Natural killer cell (primary cell): Measurements from ENCODE around the gene TOPORS. TPM values are rescaled to one million over a fixed set of nuclear protein-coding genes. Genes with fewer than 3 reads are reported as not detected.

Experiments used
- ATAC-seq, 3 donors: fragments of 150-1000 bp in 2 of 3; fragments of 200-7000 bp in 1 of 3; cut with Tn5 transposase; 1 replicate in 1 of 3; 2 replicates in 2 of 3; pipeline ENCODE4 v1.10.0; 2021; ENCODE audit warnings: mild to moderate bottlenecking in 2 of 3, moderate library complexity in 2 of 3
- DNase-seq, 2 donors: peaks; one replicate each; pipeline versions ENCODE4 v3.0.0 to v3.0.0-alpha.2; 2013 to 2021; ENCODE audit warnings: mixed read lengths in 1 of 2
- H3K27ac ChIP-seq: one replicate; pipeline ENCODE4 v1.5.1; 2013; ENCODE audit warnings: mild to moderate bottlenecking, low read length
- H3K27me3 ChIP-seq: one replicate; pipeline ENCODE4 v1.6.1; 2013; ENCODE audit warnings: low read length; ENCODE audit not compliant: control insufficient read depth, insufficient read depth
- H3K36me3 ChIP-seq: one replicate; pipeline ENCODE4 v1.6.1; 2013; ENCODE audit warnings: low read length; ENCODE audit not compliant: control insufficient read depth, insufficient read depth
- H3K4me1 ChIP-seq: one replicate; pipeline ENCODE4 v1.6.1; 2013; ENCODE audit warnings: low read length; ENCODE audit not compliant: control insufficient read depth, insufficient read depth
- H3K4me3 ChIP-seq: one replicate; pipeline ENCODE4 v1.5.1; 2013; ENCODE audit warnings: low read length
- H3K9me3 ChIP-seq: one replicate; pipeline ENCODE4 v1.6.1; 2013; ENCODE audit warnings: low read length; ENCODE audit not compliant: control insufficient read depth, insufficient read depth
- H3K27ac Mint-ChIP-seq, 2 donors: one replicate each; pipeline ENCODE4 v1.8.0; 2022; ENCODE audit warnings: mild to moderate bottlenecking in 2 of 2, mixed read lengths in 2 of 2, moderate library complexity in 1 of 2
- H3K27me3 Mint-ChIP-seq, 2 donors: one replicate each; pipeline ENCODE4 v1.8.0; 2022; ENCODE audit warnings: low read depth in 2 of 2, mixed read lengths in 2 of 2
- H3K36me3 Mint-ChIP-seq: one replicate; pipeline ENCODE4 v1.8.0; 2022; ENCODE audit warnings: mixed read lengths
- H3K4me1 Mint-ChIP-seq, 2 donors: one replicate each; pipeline ENCODE4 v1.8.0; 2022; ENCODE audit warnings: mixed read lengths in 2 of 2
- H3K4me3 Mint-ChIP-seq: one replicate; pipeline ENCODE4 v1.8.0; 2022; ENCODE audit warnings: mild to moderate bottlenecking, moderate library complexity, mixed read lengths
- H3K9me3 Mint-ChIP-seq, 2 donors: one replicate each; pipeline ENCODE4 v1.8.0; 2022; ENCODE audit warnings: mixed read lengths in 2 of 2
- CTCF ChIP-seq: fragments of 200-600 bp; IDR thresholded peaks from one replicate; pipeline ENCODE4 v1.8.0; 2022; ENCODE audit warnings: antibody characterized with exemption
- WGBS: methylation state at CpG from one replicate; pipeline ENCODE4 v1.1.7; 2013; ENCODE audit warnings: missing lambda C conversion rate; ENCODE audit not compliant: insufficient coverage; 5-methylcytosine and 5-hydroxymethylcytosine counted together
- intact Hi-C: fragments of 100-400 bp; cut with micrococcal nuclease; formaldehyde crosslinking; loops from one replicate; pipeline ENCODE4 v1.14.2; 2022
- total RNA-seq, 4 donors: library from RNA; stranded (reverse); fragments of 120-200 nt in 1 of 4; gene quantifications; one replicate each; pipeline versions ENCODE4 v1.2.3 to v1.2.4, GENCODE V29; 2013 to 2022

The TOPORS gene
- total RNA-seq, 3 donors from 2014 or later (not counting 1 experiment from before 2014, with no cell fraction given) = 27.5 to 30.4 (median 29.8) TPM

GRCh38 chr9:32545884-32546283 is 6.5 kb downstream of the TOPORS start:
- Histone ChIP-seq H3K36me3 (peaks cover 18% of the 10 kb centered on the region), H3K27me3 (no peaks in the 10 kb centered on the region), H3K27ac (no peak overlapping the region), H3K4me1 (peaks cover 7% of the 10 kb centered on the region), H3K4me3 (no peak overlapping the region), H3K9me3 (no peaks in the 10 kb centered on the region)
- Mint-ChIP-seq H3K4me1 (peaks cover 28 to 31% of the 10 kb centered on the region in 2 donors), H3K27ac (no peak overlapping the region), H3K9me3 (no peaks in the 10 kb centered on the region), H3K27me3 (no peaks in the 10 kb centered on the region), H3K36me3 (peaks cover 14% of the 10 kb centered on the region), H3K4me3 (no peak overlapping the region)
- TF ChIP-seq CTCF = no peak
- WGBS = 100% methylated on average over 1 of the region's 1 CpG
- intact Hi-C loops = no loop called here
- DNase-seq = no peak
- ATAC-seq = no peak

GRCh38 chr9:32543047-32543446 is 9.3 kb downstream of the TOPORS start:
- peaks cover 11 to 15% of the 10 kb centered on the region in 2 donors for H3K4me1 Mint-ChIP-seq
- no peaks in the 10 kb centered on the region for H3K9me3 Mint-ChIP-seq
- H3K36me3 ChIP-seq = peaks cover 23% of the 10 kb centered on the region

GRCh38 chr9:32533816-32534215 is 18.6 kb downstream of the TOPORS start:
- Histone ChIP-seq H3K4me3 (no peak overlapping the region), H3K4me1 (no peaks in the 10 kb centered on the region), H3K27ac (no peak overlapping the region), H3K36me3 (no peaks in the 10 kb centered on the region), H3K27me3 (no peaks in the 10 kb centered on the region), H3K9me3 (no peaks in the 10 kb centered on the region)
- Mint-ChIP-seq H3K36me3 (no peaks in the 10 kb centered on the region), H3K4me1 (no peaks in the 10 kb centered on the region), H3K27me3 (no peaks in the 10 kb centered on the region), H3K27ac (no peak overlapping the region), H3K9me3 (no peaks in the 10 kb centered on the region), H3K4me3 (no peak overlapping the region)
- WGBS = 97% methylated on average over 4 of the region's 4 CpGs
- intact Hi-C loops = no loop called here
- ATAC-seq (no peak), DNase-seq (no peak)
- TF ChIP-seq CTCF = no peak

More at GRCh38 chr9:32543047-32543446, 9.3 kb downstream of the TOPORS start:
- Mint-ChIP-seq H3K4me3 (no peak overlapping the region), H3K27ac (no peak overlapping the region), H3K36me3 (peaks cover 14% of the 10 kb centered on the region), H3K27me3 (no peaks in the 10 kb centered on the region)
- DNase-seq = no peak
- Histone ChIP-seq H3K27ac (no peak overlapping the region), H3K9me3 (no peaks in the 10 kb centered on the region), H3K4me1 (no peaks in the 10 kb centered on the region), H3K4me3 (no peak overlapping the region), H3K27me3 (no peaks in the 10 kb centered on the region)
- WGBS = 94% methylated on average over 4 of the region's 4 CpGs
- intact Hi-C loops = no loop called here
- no peak for ATAC-seq
- TF ChIP-seq CTCF = no peak

GRCh38 chr9:32533336-32533735 is 19.1 kb downstream of the TOPORS start:
- no peak overlapping the region for H3K27ac ChIP-seq
- no peaks in the 10 kb centered on the region for H3K9me3 ChIP-seq
- no peak overlapping the region for H3K4me3 ChIP-seq
- no peaks in the 10 kb centered on the region for H3K27me3 Mint-ChIP-seq
- no peak overlapping the region for H3K4me3 Mint-ChIP-seq
- no peaks in the 10 kb centered on the region for H3K27me3 ChIP-seq
- intact Hi-C loops = no loop called here
- H3K27ac Mint-ChIP-seq = no peak overlapping the region
- no peaks in the 10 kb centered on the region for H3K4me1 Mint-ChIP-seq
- 98% methylated on average over 6 of the region's 6 CpGs for WGBS
- no peaks in the 10 kb centered on the region for H3K36me3 ChIP-seq
- no peak for DNase-seq
- TF ChIP-seq CTCF = no peak
- H3K9me3 Mint-ChIP-seq = no peaks in the 10 kb centered on the region
- H3K36me3 Mint-ChIP-seq = no peaks in the 10 kb centered on the region
- H3K4me1 ChIP-seq = no peaks in the 10 kb centered on the region
- no peak for ATAC-seq
